Testis (tissue), 2 donors: ENCODE data around the gene CNTF.

Experiments used
- CTCF ChIP-seq, 3 experiments: fragments of 450-650 bp in 2 of 3; fragments of 200-600 bp in 1 of 3; sonication (generic) in 1 of 3; IDR thresholded peaks; one replicate each; pipeline ENCODE4 v1.5.1; 2016 to 2019; ENCODE audit warnings: antibody characterized with exemption in 3 of 3, mild to moderate bottlenecking in 2 of 3, moderate library complexity in 1 of 3
- POLR2A ChIP-seq: fragments of 450-650 bp; IDR thresholded peaks from one replicate; pipeline ENCODE4 v1.6.1; 2017; ENCODE audit warnings: antibody characterized with exemption, mild to moderate bottlenecking, moderate library complexity

GRCh38 chr11:58659910-58660570 lies 37.6 kb downstream of the CNTF start:
- TF ChIP-seq POLR2A (no peak), CTCF (IDR thresholded peaks at IDR 0.05) (no peak)
